ENCODE measurements around the gene COL15A1.

COL15A1 gene

DNA sequence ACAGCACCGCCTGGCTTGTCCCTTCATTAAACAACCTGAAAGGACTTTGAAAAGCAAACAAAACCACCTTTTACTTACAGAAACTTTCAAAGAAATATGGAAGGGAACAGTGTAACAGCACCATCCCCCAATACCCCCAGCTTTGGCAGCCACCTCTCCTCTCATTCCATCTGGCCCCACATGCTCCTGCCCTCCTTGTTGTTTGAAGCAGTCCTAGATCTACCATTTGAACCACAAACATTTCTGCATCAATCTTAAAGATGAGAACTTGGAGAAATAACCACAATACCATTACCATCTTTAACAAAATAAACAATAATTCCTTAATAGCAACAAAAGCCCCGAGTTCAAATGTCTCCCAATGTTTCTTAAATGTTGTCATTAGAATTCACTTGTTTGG lies 17.8 kb upstream of the COL15A1 start:
- no peak for DNase-seq (ENCODE audit: extremely low read depth, low read depth)

DNA sequence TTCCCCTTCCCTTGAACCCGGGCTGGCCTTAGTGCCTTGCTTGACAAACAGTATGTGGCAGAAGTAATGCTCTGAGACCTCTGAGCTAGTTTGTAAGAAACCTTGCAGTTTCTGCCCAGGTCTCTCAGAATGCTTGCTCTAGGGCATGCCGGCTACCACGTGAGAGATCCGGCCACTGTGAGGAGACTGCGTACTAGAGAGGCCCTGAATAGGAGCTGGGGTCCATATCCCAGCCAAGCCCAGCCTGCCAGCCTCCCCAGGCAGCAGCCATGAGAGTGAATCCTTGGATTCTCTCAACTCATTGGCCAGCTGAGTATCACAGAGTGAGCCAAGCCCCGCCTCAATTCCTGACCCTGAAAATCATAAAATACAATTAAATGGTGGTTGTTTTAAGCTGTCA lies 16.0 kb upstream of the COL15A1 start:
- TF ChIP-seq, protein P1, sequence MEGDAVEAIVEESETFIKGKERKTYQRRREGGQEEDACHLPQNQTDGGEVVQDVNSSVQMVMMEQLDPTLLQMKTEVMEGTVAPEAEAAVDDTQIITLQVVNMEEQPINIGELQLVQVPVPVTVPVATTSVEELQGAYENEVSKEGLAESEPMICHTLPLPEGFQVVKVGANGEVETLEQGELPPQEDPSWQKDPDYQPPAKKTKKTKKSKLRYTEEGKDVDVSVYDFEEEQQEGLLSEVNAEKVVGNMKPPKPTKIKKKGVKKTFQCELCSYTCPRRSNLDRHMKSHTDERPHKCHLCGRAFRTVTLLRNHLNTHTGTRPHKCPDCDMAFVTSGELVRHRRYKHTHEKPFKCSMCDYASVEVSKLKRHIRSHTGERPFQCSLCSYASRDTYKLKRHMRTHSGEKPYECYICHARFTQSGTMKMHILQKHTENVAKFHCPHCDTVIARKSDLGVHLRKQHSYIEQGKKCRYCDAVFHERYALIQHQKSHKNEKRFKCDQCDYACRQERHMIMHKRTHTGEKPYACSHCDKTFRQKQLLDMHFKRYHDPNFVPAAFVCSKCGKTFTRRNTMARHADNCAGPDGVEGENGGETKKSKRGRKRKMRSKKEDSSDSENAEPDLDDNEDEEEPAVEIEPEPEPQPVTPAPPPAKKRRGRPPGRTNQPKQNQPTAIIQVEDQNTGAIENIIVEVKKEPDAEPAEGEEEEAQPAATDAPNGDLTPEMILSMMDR (IDR thresholded peaks at IDR 0.05; ENCODE audit: low read depth, low read length): no peak
- no peak for DNase-seq (ENCODE audit: extremely low read depth, low read depth)

More for the DNA sequence above, 17.8 kb upstream of the COL15A1 start:
- TF ChIP-seq, protein P1 (IDR thresholded peaks at IDR 0.05; ENCODE audit: low read depth, low read length): no peak

DNA sequence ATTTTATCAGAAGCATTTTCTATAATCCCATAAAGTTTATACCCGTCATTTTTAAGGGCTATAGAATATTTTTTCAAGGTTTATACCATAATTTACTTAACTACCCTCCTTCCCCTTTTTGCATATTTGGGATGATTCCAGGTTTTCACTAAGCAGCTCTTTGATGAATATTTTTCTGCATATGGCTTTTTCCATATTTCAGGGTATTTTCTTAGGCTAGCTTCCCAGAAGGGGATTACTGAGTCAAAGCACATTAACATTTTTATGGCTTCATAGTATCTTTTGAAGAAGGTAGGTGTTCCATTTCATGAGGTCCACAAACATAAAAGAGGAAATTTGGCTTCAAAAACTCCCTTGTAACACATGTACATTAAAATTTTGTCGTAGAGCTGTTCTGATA lies 14.6 kb upstream of the COL15A1 start:
- no peak for DNase-seq (ENCODE audit: extremely low read depth, low read depth)
- TF ChIP-seq, protein P1 (IDR thresholded peaks at IDR 0.05; ENCODE audit: low read depth, low read length): no peak

DNA sequence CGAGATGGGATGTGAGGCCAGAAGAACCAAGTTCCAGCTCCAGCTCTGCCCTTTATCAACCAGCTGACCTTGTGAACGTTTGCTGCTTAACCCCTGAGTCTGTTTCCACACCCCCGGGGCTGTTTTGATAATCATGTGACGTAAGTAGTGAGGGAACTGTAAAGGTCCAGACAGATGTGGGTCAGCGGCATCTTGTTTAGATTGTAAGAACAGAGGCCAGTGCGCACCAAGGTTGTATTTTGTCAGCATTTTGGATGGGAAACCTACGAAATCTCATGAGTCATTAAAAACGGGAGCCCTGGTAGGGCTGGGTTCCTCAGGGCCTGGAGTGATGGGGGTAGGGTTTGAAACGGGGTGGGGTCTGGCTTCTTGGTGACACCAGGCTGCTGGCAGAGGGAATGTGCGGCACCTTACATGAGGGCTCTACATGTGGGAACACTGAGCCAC lies 13.8 kb upstream of the COL15A1 start:
- TF ChIP-seq, protein P1 (IDR thresholded peaks at IDR 0.05; ENCODE audit: low read depth, low read length): no peak

DNA sequence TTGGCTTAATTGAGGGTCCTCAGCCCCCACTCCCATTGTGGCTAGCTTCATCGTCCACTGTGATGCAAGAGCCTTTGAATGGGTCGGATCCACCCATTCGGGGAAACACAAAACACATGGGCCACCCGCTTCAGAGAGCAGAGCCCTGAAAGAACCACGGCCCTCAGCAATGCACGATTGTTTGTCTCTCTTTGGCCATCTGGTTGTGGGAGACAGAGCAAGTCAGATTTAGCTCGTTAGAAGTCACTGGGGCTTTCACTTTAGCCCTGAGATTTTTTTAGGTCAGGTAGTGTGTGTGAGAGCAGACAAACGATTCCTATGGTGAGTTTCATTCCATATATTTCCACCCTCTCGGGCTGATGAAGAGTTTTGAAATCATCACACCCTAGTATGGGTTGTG lies 12.9 kb upstream of the COL15A1 start:
- TF ChIP-seq, protein P1 (IDR thresholded peaks at IDR 0.05; ENCODE audit: low read depth, low read length): no peak
- DNase-seq (ENCODE audit: extremely low read depth, low read depth): no peak

More for the DNA sequence above, 13.8 kb upstream of the COL15A1 start:
- DNase-seq (ENCODE audit: extremely low read depth, low read depth): no peak

DNA sequence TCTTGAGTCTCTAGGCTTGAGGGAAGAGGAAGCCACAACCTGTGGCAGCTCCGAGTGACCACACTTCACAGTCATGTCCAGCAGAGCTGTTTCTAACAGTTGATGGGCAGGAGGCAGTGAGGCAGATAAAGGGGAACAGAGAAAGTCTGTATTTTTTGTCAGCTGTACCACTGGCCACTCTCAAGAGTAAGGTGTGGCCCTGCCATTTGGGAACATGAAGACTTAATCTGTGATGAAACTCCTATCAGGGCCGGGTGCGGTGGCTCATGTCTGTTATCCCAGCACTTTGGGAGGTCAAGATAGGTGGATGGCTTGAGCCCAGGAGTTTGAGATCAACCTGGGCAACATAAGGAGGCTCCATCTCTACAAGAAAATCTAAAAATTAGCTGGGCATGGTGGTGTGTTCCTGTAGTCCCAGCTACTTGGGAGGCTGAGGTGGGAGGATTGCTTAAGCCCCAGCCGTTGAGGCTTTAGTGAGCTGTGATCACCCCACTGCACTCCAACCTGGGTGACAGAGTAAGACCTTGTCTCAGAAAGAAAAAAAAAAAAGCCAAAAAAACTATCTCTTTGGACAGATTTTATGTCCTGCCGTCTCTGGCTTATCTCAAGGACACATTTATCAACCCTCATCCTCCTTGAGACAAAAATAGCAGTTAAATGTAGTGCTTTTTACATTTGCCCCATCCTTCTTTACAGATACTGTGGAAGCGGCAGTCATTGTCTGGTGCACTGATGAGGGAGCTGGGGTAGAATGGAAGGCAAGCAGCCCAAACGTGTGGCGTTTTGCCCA lies 11.9 kb upstream of the COL15A1 start:
- TF ChIP-seq, protein P1 (IDR thresholded peaks at IDR 0.05; ENCODE audit: low read depth, low read length): no peak
- no peak for DNase-seq (ENCODE audit: extremely low read depth, low read depth)

DNA sequence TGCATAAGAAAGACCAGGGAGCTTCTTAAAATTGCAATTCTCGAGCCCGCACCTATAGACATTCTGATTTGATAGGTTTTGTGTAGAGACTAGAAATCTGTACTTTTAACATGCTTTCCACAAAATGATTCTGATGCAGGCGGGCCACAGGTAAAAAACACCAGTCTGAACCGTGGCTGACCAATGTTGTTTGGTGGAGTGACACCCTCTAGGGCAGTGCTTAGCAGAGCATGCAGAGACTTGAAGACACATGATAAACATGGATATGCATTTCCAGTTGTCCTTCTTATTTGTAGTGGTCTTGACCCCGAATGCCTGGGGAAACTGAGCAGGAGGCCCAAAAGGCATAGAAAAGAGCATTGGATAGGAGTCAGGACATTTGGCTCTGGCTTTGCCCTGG lies 10.5 kb upstream of the COL15A1 start:
- TF ChIP-seq, protein P1 (IDR thresholded peaks at IDR 0.05; ENCODE audit: low read depth, low read length): no peak
- no peak for DNase-seq (ENCODE audit: extremely low read depth, low read depth)
